GM19452 (cell line): Measurements from ENCODE around the gene CD2AP.

Source experiments
- ATAC-seq: cut with Tn5 transposase; IDR thresholded peaks from one replicate; pipeline ENCODE4 v1.9.1; 2021; ENCODE audit not compliant: unreplicated experiment

Gene CD2AP

DNA sequence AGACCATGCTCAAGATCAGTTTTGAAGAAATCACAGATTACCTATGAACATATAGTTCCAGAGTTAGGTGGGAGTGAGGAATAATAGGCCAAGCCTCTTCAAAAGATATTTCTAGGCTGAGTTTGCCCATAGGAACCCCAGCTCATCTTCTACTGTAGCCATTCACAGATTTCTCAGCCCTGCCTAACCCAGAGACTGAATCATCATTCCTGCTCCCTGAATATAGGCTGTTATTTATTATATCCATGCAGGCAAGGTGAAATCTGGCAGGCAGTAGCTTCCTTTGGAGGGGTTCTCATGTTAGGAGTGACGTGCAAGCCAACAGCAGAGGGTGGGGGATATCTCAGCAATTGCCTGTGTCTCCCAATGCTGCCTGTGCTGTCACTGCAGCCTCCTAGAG is 195.2 kb downstream of the CD2AP start:
- no peak for ATAC-seq

DNA sequence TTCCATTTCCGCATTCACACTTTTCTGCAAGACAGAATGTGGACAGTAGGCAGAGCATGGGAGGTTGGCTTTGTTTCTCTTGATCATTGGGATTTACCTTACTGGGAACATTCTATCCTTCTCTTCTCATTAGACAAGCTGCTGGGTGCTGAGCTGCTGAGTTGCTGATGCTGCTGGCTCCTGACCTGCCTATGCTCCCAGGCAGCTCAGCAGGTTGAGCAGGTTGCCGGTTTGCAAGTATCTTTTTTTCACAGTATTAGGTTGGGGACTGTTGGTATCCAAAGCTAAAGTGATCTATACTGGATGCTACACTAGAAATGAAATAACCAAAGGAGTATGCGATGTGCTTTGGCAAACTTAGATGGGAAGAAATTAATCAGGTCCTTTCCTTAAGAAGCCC is 197.1 kb downstream of the CD2AP start:
- ATAC-seq = no peak
